ENCODE measurements around the gene GAP43. TPM values are rescaled to one million over a fixed set of nuclear protein-coding genes. Genes with fewer than 3 reads are reported as not detected.

The GAP43 gene
- total RNA-seq, 1 donor from 2014 or later, result not detected

- H3K27ac Mint-ChIP-seq, result no peak overlapping the region
- no peaks in the 10 kb centered on the region for H3K9me3 Mint-ChIP-seq
- no peak overlapping the region for H3K4me3 Mint-ChIP-seq
- intact Hi-C loops (cut with micrococcal nuclease), result loop anchor here (2.0 to 10.0 kb wide), 3 partner anchors 123 to 523 kb away; no protein-coding TSS in a partner anchor
- H3K4me1 Mint-ChIP-seq, result peaks cover 3% of the 10 kb centered on the region
- ChIA-PET CTCF (interaction anchor here (0.8 to 1.5 kb wide), 7 partner anchors 30 to 652 kb away, joined by 3 to 11 read pairs (median 3); no protein-coding TSS in a partner anchor), POLR2A (no interaction called here)
- H3K36me3 Mint-ChIP-seq (ENCODE audit: low read depth), result no peaks in the 10 kb centered on the region
- no peaks in the 10 kb centered on the region for H3K27me3 Mint-ChIP-seq
- DNase-seq (no peak), ATAC-seq (ENCODE audit: low read depth) (no peak)
- no peak for TF ChIP-seq CTCF (IDR thresholded peaks at IDR 0.05)
These were observed 68.7 kb downstream of the GAP43 start for GRCh38 chr3:115691964-115692363.

GRCh38 chr3:115692887-115693524, 69.7 kb downstream of the GAP43 start:
- ChIA-PET CTCF (interaction anchor here (0.8 to 2.5 kb wide), 14 partner anchors 38 to 866 kb away, joined by 3 to 36 read pairs (median 4); no protein-coding TSS in a partner anchor), POLR2A (interaction anchor here (0.6 kb wide), 1 partner anchor 499 kb away, joined by 3 read pairs; no protein-coding TSS in a partner anchor)

GRCh38 chr3:115693868-115694267, 70.6 kb downstream of the GAP43 start:
- POLR2A ChIA-PET, result no interaction called here
- no peak for TF ChIP-seq CTCF (IDR thresholded peaks at IDR 0.05)
- intact Hi-C loops (cut with micrococcal nuclease), result loop anchor here (1.0 to 10.0 kb wide), 10 partner anchors 90 to 1542 kb away; no protein-coding TSS in a partner anchor
- no peak overlapping the region for H3K4me3 Mint-ChIP-seq
- no peaks in the 10 kb centered on the region for H3K9me3 Mint-ChIP-seq
- ATAC-seq (ENCODE audit: low read depth) (no peak), DNase-seq (no peak)
- no peaks in the 10 kb centered on the region for H3K36me3 Mint-ChIP-seq (ENCODE audit: low read depth)
- peaks cover 3% of the 10 kb centered on the region for H3K4me1 Mint-ChIP-seq
- H3K27me3 Mint-ChIP-seq, result no peaks in the 10 kb centered on the region
- CTCF ChIA-PET, result interaction anchor here (0.5 to 2.5 kb wide), 12 partner anchors 11 to 867 kb away, joined by 3 to 36 read pairs (median 3); no protein-coding TSS in a partner anchor
- H3K27ac Mint-ChIP-seq, result no peak overlapping the region

More at GRCh38 chr3:115692887-115693524, 69.7 kb downstream of the GAP43 start:
- Mint-ChIP-seq H3K4me1 (peaks cover 3% of the 10 kb centered on the region), H3K27ac (no peak overlapping the region), H3K9me3 (no peaks in the 10 kb centered on the region), H3K36me3 (ENCODE audit: low read depth) (no peaks in the 10 kb centered on the region), H3K27me3 (no peaks in the 10 kb centered on the region), H3K4me3 (no peak overlapping the region)
- ATAC-seq (ENCODE audit: low read depth), result peak; percentile 95
- TF ChIP-seq CTCF (IDR thresholded peaks at IDR 0.05), result no peak
- peak; percentile 28 for DNase-seq
- intact Hi-C loops (cut with micrococcal nuclease), result loop anchor here (1.0 to 10.0 kb wide), 10 partner anchors 91 to 1541 kb away; no protein-coding TSS in a partner anchor

- Mint-ChIP-seq H3K27ac (no peak overlapping the region), H3K27me3 (no peaks in the 10 kb centered on the region), H3K4me1 (peaks cover 6% of the 10 kb centered on the region), H3K4me3 (no peak overlapping the region), H3K9me3 (no peaks in the 10 kb centered on the region), H3K36me3 (ENCODE audit: low read depth) (no peaks in the 10 kb centered on the region)
- ChIA-PET POLR2A (no interaction called here), CTCF (no interaction called here)
- DNase-seq (no peak), ATAC-seq (ENCODE audit: low read depth) (no peak)
- intact Hi-C loops (cut with micrococcal nuclease), result loop anchor here (10.0 kb wide), 2 partner anchors 120 to 330 kb away; no protein-coding TSS in a partner anchor
- no peak for TF ChIP-seq CTCF (IDR thresholded peaks at IDR 0.05)
These were observed 71.8 kb downstream of the GAP43 start for GRCh38 chr3:115695090-115695489.

GRCh38 chr3:115697263-115698053, 74.1 kb downstream of the GAP43 start:
- DNase-seq (no peak), ATAC-seq (ENCODE audit: low read depth) (no peak)
- no peak overlapping the region for H3K4me3 Mint-ChIP-seq
- H3K27ac Mint-ChIP-seq, result no peak overlapping the region
- POLR2A ChIA-PET, result no interaction called here
- CTCF ChIA-PET, result no interaction called here
- H3K36me3 Mint-ChIP-seq (ENCODE audit: low read depth), result no peaks in the 10 kb centered on the region
- intact Hi-C loops (cut with micrococcal nuclease), result loop anchor here (10.0 kb wide), 2 partner anchors 117 to 333 kb away; no protein-coding TSS in a partner anchor
- peaks cover 6% of the 10 kb centered on the region for H3K4me1 Mint-ChIP-seq
- no peak for TF ChIP-seq CTCF (IDR thresholded peaks at IDR 0.05)
- H3K27me3 Mint-ChIP-seq, result no peaks in the 10 kb centered on the region
- no peaks in the 10 kb centered on the region for H3K9me3 Mint-ChIP-seq

Data from activated B cell treated with CpG ODN at 0.5 μM for 24 hours (primary cell).